ENCODE results near the gene OMP.

OMP gene

DNA sequence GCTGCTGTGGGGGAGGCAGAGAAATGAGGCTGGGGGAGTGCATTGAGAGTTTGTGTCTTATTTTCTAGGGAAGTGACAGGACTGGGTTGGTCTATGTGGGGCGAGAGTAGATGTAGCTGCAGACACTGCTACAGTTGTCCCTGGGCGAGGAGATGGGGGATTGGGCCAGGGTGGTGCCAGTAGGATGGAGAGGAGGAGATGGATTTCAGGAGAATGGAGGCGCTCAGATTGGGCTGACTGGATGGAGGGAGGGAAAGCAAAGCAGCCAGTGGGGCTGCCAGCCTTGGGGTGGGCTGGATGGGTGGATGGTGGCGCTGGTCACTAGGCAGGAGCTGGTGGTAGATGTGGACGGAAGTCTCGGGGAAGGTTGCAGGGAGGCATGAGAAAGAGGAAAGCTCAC is 9.3 kb downstream of the OMP start:
- DNase-seq = no peak
- Histone ChIP-seq H3K4me2 (ENCODE audit: low read length, poor library complexity, severe bottlenecking) (no peak overlapping the region), H3K36me3 (ENCODE audit: control insufficient read depth in 1 of 2, insufficient read depth in 2 of 2, low read depth in 1 of 2, low read length in 2 of 2) (peaks cover 19 to 31% of the 10 kb centered on the region in 2 experiments), H3K4ac (ENCODE audit: low read depth in 1 of 2, low read length in 2 of 2) (no peak overlapping the region), H3K27ac (ENCODE audit: low read length, poor library complexity, severe bottlenecking) (no peak overlapping the region), H3K23ac (ENCODE audit: low read length in 2 of 2) (no peak overlapping the region), H2BK5ac (ENCODE audit: low read depth, low read length, poor library complexity, severe bottlenecking) (no peak overlapping the region), H2BK120ac (ENCODE audit: low read depth, low read length) (no peak overlapping the region), H2AK5ac (ENCODE audit: low read length, severe bottlenecking) (no peak overlapping the region), H3K4me3 (ENCODE audit: insufficient read depth in 1 of 2, low read depth in 1 of 2, low read length in 2 of 2) (no peak overlapping the region), H3K79me1 (replicated peaks; ENCODE audit: low read length, poor library complexity, severe bottlenecking) (peaks cover 7% of the 10 kb centered on the region), H3K27me3 (ENCODE audit: control insufficient read depth in 1 of 2, insufficient read depth in 1 of 2, low read length in 2 of 2) (no peaks in the 10 kb centered on the region), H3K9me3 (ENCODE audit: control insufficient read depth, low read length) (no peaks in the 10 kb centered on the region), H3K9ac (ENCODE audit: low read length) (no peak overlapping the region), H3K18ac (ENCODE audit: low read depth in 1 of 2, low read length in 2 of 2) (no peak overlapping the region), H3K4me1 (ENCODE audit: control insufficient read depth, insufficient read depth, low read depth, low read length) (peaks cover 25% of the 10 kb centered on the region), H2AFZ (ENCODE audit: low read depth, low read length) (no peak overlapping the region), H4K91ac (ENCODE audit: low read length) (no peak overlapping the region), H2BK12ac (ENCODE audit: low read length in 2 of 2) (no peak overlapping the region), H4K8ac (ENCODE audit: low read length) (no peak overlapping the region), H3K14ac (ENCODE audit: low read length in 2 of 2) (no peak overlapping the region), H2BK15ac (ENCODE audit: low read depth, poor library complexity, severe bottlenecking) (no peak overlapping the region)
- WGBS = 96% methylated on average over 6 of the region's 6 CpGs

DNA sequence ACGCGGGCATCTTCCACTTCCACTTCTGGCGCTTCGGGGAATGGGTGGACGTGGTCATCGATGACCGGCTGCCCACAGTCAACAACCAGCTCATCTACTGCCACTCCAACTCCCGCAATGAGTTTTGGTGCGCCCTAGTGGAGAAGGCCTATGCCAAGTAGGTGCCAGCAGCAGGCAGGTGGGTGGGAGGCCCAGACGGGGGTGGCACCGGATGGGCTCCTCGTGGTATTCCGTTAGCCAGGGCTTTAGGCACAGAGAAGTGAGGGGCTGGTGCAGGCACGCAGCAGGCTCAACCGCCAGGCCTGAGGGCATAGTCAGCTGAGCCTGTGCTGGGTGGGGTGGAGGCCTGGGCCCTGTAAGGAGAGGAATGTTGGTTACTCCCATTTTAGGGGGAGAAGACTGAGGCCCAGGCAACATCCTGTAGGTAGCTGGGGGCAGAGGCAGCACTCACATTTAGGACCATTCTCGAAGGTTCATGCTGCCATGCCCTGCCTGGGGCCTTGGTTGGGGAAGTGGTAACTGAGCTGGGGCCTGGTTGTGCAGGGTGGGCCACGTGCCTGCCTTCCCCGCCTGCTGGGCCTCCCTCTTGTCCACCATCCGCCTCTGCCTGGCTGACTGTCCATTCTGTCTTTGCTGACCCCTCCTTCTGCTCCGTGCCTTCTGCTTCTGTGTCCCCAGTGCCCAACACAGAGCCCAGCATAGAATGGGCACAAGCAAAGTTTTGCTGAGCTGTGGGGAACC is 10.2 kb downstream of the OMP start:
- Histone ChIP-seq H3K27me3 (ENCODE audit: control insufficient read depth in 1 of 2, insufficient read depth in 1 of 2, low read length in 2 of 2) (no peaks in the 10 kb centered on the region), H2BK15ac (ENCODE audit: low read depth, poor library complexity, severe bottlenecking) (no peak overlapping the region), H4K91ac (ENCODE audit: low read length) (peak overlapping the region; percentile 67), H3K27ac (ENCODE audit: low read length, poor library complexity, severe bottlenecking) (no peak overlapping the region), H3K18ac (ENCODE audit: low read depth in 1 of 2, low read length in 2 of 2) (no peak overlapping the region), H2BK120ac (ENCODE audit: low read depth, low read length) (no peak overlapping the region), H3K36me3 (ENCODE audit: control insufficient read depth in 1 of 2, insufficient read depth in 2 of 2, low read depth in 1 of 2, low read length in 2 of 2) (peaks cover 25 to 31% of the 10 kb centered on the region in 2 experiments), H3K9me3 (ENCODE audit: control insufficient read depth, low read length) (no peaks in the 10 kb centered on the region), H3K4ac (ENCODE audit: low read depth in 1 of 2, low read length in 2 of 2) (peak overlapping the region in 1 of 2 experiments; percentile 79), H4K8ac (ENCODE audit: low read length) (peak overlapping the region; percentile 67), H2AK5ac (ENCODE audit: low read length, severe bottlenecking) (no peak overlapping the region), H3K9ac (ENCODE audit: low read length) (peak overlapping the region; percentile 17), H2AFZ (ENCODE audit: low read depth, low read length) (no peak overlapping the region), H3K4me3 (ENCODE audit: insufficient read depth in 1 of 2, low read depth in 1 of 2, low read length in 2 of 2) (no peak overlapping the region), H3K79me1 (replicated peaks; ENCODE audit: low read length, poor library complexity, severe bottlenecking) (peaks cover 7% of the 10 kb centered on the region), H2BK12ac (ENCODE audit: low read length in 2 of 2) (no peak overlapping the region), H3K23ac (ENCODE audit: low read length in 2 of 2) (no peak overlapping the region), H3K14ac (ENCODE audit: low read length in 2 of 2) (peak overlapping the region in 1 of 2 experiments; percentile 26), H2BK5ac (ENCODE audit: low read depth, low read length, poor library complexity, severe bottlenecking) (no peak overlapping the region), H3K4me2 (ENCODE audit: low read length, poor library complexity, severe bottlenecking) (no peak overlapping the region), H3K4me1 (ENCODE audit: control insufficient read depth, insufficient read depth, low read depth, low read length) (peaks cover 25% of the 10 kb centered on the region)
- DNase-seq = no peak
- 92% methylated on average over 20 of the region's 20 CpGs for WGBS

DNA sequence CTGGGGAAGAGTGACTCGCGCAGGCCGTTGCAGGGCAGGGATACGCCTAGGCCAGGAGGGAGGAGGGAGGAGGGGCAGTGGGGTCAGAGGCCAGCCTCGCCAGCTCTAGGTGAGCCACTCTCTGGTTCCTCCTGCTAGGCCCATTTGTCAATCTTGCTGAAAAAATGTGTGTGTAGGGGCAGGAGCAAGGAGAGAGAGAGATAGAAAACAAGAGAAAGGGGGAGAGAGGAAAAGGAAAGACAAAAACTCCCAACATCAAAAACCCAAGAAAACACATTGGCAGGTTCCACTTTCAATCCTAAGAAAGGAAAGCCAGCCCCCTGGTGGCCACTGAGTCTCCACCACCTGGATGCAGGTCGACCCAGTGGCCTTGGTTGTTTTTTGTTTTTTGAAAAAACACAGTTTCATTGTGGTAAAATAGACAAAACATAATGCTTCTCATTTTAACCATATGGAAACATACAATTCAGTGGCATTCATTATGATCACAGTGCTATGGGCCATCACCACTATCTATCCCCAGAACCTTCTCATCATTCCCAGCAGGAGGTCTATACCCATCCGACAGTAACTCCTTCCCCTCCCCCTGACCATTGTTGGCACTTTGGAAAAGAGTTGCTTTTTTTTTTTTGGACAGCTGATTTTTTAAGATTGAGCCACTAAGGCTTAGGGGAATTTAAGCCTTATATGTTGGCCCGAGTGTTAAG is 10.9 kb downstream of the OMP start:
- Histone ChIP-seq H3K4ac (ENCODE audit: low read depth in 1 of 2, low read length in 2 of 2) (no peak overlapping the region), H2BK5ac (ENCODE audit: low read depth, low read length, poor library complexity, severe bottlenecking) (no peak overlapping the region), H3K4me2 (ENCODE audit: low read length, poor library complexity, severe bottlenecking) (no peak overlapping the region), H2AK5ac (ENCODE audit: low read length, severe bottlenecking) (no peak overlapping the region), H2BK120ac (ENCODE audit: low read depth, low read length) (no peak overlapping the region), H4K91ac (ENCODE audit: low read length) (no peak overlapping the region), H3K14ac (ENCODE audit: low read length in 2 of 2) (no peak overlapping the region), H2BK15ac (ENCODE audit: low read depth, poor library complexity, severe bottlenecking) (no peak overlapping the region), H2AFZ (ENCODE audit: low read depth, low read length) (no peak overlapping the region), H3K27me3 (ENCODE audit: control insufficient read depth in 1 of 2, insufficient read depth in 1 of 2, low read length in 2 of 2) (no peaks in the 10 kb centered on the region), H3K79me1 (replicated peaks; ENCODE audit: low read length, poor library complexity, severe bottlenecking) (peaks cover 7% of the 10 kb centered on the region), H3K23ac (ENCODE audit: low read length in 2 of 2) (no peak overlapping the region), H2BK12ac (ENCODE audit: low read length in 2 of 2) (no peak overlapping the region), H3K9me3 (ENCODE audit: control insufficient read depth, low read length) (no peaks in the 10 kb centered on the region), H3K4me3 (ENCODE audit: insufficient read depth in 1 of 2, low read depth in 1 of 2, low read length in 2 of 2) (no peak overlapping the region), H3K18ac (ENCODE audit: low read depth in 1 of 2, low read length in 2 of 2) (no peak overlapping the region), H3K4me1 (ENCODE audit: control insufficient read depth, insufficient read depth, low read depth, low read length) (peaks cover 24% of the 10 kb centered on the region), H3K9ac (ENCODE audit: low read length) (peak overlapping the region; percentile 17), H3K27ac (ENCODE audit: low read length, poor library complexity, severe bottlenecking) (no peak overlapping the region), H4K8ac (ENCODE audit: low read length) (no peak overlapping the region), H3K36me3 (ENCODE audit: control insufficient read depth in 1 of 2, insufficient read depth in 2 of 2, low read depth in 1 of 2, low read length in 2 of 2) (peaks cover 33 to 38% of the 10 kb centered on the region in 2 experiments)
- peak; percentile 50 for DNase-seq
- 70% methylated on average over 6 of the region's 8 CpGs for WGBS

DNA sequence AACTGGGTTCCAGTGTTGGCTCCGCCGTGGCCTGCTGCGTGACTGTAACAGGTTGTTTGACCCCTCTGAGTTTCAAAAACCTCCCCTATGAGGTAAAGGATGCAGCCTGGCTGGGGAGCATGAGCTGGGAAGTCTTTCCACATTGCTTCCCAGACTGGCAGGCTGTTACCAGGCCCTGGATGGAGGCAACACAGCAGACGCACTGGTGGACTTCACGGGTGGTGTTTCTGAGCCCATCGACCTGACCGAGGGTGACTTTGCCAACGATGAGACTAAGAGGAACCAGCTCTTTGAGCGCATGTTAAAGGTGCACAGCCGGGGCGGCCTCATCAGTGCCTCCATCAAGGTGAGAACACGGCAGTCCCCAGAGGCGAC is 11.4 kb downstream of the OMP start:
- Histone ChIP-seq H3K4me3 (ENCODE audit: insufficient read depth in 1 of 2, low read depth in 1 of 2, low read length in 2 of 2) (no peak overlapping the region), H3K27ac (ENCODE audit: low read length, poor library complexity, severe bottlenecking) (no peak overlapping the region), H3K9me3 (ENCODE audit: control insufficient read depth, low read length) (no peaks in the 10 kb centered on the region), H3K79me1 (replicated peaks; ENCODE audit: low read length, poor library complexity, severe bottlenecking) (peaks cover 7% of the 10 kb centered on the region), H2BK12ac (ENCODE audit: low read length in 2 of 2) (no peak overlapping the region), H3K14ac (ENCODE audit: low read length in 2 of 2) (no peak overlapping the region), H3K4me1 (ENCODE audit: control insufficient read depth, insufficient read depth, low read depth, low read length) (peaks cover 24% of the 10 kb centered on the region), H3K36me3 (ENCODE audit: control insufficient read depth in 1 of 2, insufficient read depth in 2 of 2, low read depth in 1 of 2, low read length in 2 of 2) (peaks cover 38 to 44% of the 10 kb centered on the region in 2 experiments), H3K27me3 (ENCODE audit: control insufficient read depth in 1 of 2, insufficient read depth in 1 of 2, low read length in 2 of 2) (no peaks in the 10 kb centered on the region), H2AFZ (ENCODE audit: low read depth, low read length) (no peak overlapping the region), H3K18ac (ENCODE audit: low read depth in 1 of 2, low read length in 2 of 2) (no peak overlapping the region), H3K9ac (ENCODE audit: low read length) (no peak overlapping the region), H3K4me2 (ENCODE audit: low read length, poor library complexity, severe bottlenecking) (no peak overlapping the region), H3K4ac (ENCODE audit: low read depth in 1 of 2, low read length in 2 of 2) (no peak overlapping the region), H4K91ac (ENCODE audit: low read length) (no peak overlapping the region), H3K23ac (ENCODE audit: low read length in 2 of 2) (no peak overlapping the region), H4K8ac (ENCODE audit: low read length) (no peak overlapping the region), H2BK120ac (ENCODE audit: low read depth, low read length) (no peak overlapping the region), H2BK15ac (ENCODE audit: low read depth, poor library complexity, severe bottlenecking) (no peak overlapping the region), H2AK5ac (ENCODE audit: low read length, severe bottlenecking) (no peak overlapping the region), H2BK5ac (ENCODE audit: low read depth, low read length, poor library complexity, severe bottlenecking) (no peak overlapping the region)
- WGBS = 97% methylated on average over 13 of the region's 13 CpGs
- DNase-seq = no peak

Measured in mesenchymal stem cell (in vitro differentiated cells and primary cell).